Astrocyte of the hippocampus (primary cell): Measurements from ENCODE around the gene RFFL.
"Not testable (repeated sequence)": the region's sequence is repeated elsewhere in the genome, so short reads cannot be mapped to it uniquely, and the experiment has no call there.

Experiments used
- DNase-seq: peaks from one replicate; pipeline ENCODE4 v3.0.0; 2011; ENCODE audit warnings: low read depth, low spot score

RFFL gene

DNA sequence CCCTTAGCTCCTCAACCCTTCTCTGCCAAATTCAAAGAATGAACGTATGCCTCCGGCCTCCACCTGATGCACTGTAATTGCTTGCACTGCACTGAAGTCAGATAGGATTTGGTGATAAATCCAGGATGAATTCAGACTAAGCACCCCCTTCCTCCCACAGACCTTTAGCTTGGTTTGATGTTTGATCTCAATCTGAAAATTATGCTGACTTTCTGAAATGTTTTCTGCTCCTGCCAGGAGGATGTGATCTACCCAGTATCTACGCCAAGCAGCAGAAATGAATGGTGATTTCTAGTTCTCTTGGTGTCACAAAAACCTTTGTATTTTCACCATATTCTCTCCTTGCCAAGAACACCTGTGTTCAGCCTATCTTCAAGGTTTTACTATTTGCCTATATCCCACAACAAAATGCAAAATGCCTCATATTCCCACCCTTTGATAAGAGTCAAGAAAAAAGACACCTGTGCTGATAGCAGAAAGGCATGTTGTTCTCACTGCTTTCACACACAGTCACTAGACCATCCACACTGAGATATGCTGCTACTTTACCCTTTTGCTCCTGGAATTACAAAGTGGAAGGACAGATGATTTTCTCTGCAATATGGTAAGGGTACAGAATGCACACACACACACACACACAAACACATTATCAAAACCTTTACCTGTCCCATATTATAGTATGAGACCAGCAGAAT, 14.7 kb downstream of the RFFL start:
- DNase-seq = no peak

DNA sequence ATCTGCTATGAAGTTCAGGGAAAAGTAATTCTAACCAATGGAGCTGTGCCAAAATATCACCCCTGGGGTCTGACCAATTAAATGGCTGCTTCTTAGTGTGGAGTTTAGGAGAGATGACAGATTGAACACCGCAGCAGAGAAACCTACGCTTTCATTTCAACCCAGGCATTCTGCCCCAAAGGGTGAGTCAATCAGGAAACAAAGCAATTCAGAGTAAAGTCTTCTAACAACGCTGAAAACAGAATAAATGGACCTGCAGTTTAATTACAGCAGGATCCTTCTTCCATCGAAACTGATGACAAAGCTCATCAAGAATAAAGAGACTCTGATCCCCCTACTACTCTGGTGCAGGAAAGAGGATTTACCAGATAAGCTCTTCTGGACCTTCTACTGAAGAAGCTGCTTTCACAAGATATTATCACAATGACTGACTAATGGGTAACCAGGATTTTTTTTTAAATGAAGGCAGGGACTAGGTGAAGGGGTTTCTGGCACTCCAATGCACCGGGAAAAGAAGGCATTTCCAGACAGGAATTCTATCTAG, 16.7 kb downstream of the RFFL start:
- DNase-seq = peak; percentile 89

DNA sequence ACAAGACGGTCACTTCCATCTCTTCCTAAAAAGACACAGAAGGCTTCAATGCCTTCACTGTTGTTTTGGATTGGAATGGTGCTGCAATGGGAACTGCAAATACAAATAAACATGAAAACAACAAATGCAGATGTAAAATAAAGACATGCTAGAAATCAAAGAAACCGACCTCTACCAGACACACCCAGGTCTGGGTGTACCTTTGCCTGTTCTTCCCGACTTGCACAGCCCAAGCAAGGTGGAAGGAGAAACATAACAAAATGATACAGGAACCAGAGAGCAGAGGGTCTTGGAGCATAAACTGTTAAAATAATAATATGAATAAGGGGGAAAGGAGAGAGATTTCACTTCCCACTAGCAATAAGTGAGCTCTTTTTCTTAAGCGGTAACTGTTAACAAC, 17.3 kb downstream of the RFFL start:
- no peak for DNase-seq

DNA sequence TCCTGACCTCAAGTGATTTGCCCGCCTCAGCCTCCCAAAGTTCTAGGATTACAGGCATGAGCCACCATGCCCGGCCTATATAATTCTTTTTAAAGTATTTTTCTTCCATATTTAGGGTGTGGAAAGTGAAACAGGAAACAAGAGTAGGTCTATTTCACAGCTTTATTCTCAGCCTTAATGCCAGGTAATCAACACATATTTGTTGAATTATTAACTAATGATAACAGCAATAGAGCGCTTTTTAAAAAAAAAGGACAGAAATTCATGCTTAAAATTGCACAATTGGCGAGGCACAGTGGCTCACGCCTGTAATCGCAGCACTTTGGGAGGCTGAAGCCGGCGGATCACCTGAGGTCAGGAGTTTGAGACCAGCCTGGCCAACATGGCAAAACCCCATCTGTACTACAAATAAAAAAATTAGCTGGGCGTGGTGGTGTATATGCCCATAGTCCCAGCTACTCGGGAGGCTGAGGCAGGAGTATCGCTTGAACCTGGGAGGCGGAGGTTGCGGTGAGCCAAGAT, 18.0 kb downstream of the RFFL start:
- DNase-seq = not testable (repeated sequence)

DNA sequence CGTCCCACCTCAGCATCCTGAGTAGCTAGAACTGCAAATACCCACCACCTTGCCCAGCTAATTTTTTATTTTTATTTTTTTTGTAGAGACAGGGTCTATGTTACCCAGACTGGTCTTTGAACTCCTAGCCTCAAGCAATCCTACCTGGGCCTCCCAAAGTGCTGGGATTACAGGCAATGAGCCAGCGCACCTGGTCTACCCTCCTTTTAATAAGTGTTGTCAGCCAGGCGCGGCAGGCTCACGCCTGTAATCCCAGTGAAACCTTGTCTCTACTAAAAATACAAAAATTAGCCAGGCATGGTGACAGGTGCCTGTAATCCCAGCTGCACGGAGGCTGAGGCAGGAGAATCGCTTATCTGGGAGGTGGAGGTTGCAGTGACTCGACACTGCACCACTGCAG, 19.3 kb downstream of the RFFL start:
- no peak for DNase-seq

DNA sequence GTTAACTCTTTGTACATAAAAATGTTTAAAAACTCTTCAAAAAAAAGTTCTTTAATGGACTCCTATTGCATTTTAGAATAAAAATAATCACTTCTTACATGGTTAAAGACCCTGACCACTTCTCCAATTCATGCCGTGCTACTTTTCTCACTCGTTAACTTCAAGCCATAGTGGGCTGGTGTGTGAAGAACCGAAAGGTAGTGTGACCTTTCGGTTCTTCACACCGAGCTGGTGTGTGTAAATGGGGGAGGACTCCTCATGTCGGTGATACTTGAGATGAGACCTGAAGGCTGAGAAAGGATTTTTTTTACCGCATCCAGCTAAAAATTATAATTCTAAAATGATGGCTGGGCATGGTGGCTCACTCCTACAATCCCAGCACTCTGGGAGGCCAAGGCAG, 22.1 kb downstream of the RFFL start:
- no peak for DNase-seq

DNA sequence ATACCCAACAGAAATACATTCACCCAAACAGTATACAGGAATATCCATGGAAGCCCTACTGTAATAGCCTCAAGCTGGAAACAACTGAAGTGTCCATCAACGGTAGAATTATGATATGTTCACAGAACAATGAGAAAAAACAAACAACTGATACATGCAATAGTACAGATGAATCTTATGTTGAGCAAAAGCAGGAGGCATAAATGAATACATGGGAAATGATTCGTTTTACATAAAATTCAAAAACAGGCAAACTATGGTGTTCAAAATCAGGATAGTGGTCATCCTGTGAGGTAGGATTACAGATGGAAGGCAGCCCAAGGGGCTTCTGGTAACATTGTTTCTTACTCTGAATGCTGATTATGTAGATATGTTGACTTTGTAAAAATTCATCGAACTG, 25.1 kb downstream of the RFFL start:
- DNase-seq = no peak

DNA sequence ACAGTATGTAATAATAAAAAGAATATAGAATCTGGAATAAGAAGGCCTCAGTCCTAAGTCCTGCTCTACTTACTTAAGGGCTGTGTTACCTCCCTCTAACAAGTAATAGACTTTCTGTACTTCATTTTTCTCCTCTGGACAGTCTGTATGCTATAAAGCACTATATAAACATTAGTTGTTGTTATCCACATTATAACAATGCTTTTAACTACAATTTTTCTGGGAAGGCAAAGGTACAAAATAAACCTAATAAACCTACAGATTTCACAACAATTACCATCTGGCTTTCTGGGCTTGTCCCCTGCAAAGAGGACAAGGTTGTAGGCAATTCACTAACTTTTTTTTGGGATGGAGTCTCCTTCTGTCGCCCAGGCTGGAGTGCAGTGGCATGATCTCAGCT, 32.7 kb downstream of the RFFL start:
- DNase-seq = no peak

DNA sequence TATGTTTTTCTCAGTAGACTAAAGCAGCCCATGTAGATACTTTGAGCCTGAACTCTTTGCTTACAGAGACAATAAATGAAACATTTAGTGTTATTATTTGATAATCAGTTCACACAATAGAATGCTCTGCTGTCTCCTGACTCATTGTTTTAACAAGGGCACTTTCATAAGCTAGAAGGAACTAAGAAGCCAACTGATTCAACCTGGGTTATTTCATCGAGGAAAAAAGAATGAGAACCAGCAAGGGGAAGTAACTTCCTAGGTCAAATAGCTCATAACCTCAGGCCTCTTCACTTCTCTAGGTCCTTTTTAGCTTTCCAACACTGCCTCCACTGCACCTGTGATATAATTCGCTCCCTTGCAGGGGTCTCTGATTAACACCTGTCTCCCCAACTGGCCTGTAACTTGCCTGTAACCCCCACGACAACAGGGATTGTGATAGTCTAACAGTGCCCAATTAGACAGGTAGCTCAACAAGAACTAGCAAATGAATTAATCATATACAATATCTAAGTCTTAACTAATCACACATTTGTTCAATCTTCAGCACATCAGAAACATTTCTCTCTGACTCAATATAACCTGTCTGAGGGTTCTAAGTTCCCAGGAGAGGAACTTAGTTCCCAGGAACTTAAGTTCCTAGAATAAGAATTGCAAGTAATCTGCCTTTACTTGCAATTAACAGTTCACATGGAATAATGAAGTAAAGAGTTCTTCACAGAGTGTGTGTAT, 34.8 kb downstream of the RFFL start:
- DNase-seq = no peak

DNA sequence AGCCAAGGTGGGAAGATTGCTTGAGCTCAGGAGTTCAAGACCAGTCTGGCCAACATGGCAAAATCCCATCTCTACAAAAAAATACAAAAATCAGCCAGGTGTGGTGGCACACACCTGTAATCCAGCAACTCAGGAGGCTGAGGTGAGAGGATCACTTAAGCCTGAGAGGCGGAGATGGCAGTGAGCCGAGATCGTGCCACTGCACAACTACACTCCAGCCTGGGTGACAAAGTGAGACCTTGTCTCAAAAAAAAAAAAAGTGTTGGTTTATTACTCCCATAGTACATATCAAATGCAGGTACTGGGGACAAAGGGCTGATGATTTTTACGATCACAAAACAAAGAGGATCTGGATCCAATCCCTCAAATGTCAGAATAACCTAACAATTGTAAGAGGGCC, 35.4 kb downstream of the RFFL start:
- DNase-seq = not testable (repeated sequence)

DNA sequence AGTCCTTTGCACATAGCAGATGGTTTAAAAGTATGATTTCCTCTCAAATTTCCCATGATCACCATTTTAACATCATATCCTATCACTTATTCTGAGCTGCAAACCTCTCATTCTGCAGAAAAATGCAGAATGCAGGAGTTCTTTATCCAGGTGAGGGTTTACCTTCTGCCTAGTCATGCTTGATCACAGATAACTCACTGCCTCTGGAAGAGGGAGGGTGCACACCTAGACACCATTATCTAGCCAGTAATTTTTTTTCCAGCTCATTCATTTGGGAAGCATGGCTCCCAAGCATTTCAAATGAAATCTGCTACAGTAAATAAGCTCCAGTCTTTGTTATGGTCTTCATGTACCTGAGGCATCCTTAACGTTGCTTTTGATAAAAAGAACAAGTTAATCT, 38.0 kb downstream of the RFFL start:
- no peak for DNase-seq

DNA sequence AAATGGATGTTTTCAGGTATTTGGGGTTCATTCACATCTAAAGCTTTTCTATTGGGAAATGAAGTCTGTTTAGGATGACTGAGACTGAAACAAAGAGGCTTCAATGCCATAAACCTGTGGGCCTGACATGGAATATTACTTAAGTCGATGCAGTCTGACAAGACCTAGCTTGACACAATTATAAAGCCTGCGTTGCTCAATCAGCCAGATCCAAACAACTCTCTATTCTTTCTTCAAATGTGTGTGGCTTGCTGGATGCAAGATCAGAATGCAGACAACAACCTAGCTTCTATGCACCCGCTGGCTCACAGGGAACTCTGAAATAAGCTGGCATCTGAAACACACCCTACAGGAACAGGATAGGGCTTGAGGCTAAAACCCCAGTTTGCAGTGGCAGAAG, 40.0 kb downstream of the RFFL start:
- DNase-seq = no peak

DNA sequence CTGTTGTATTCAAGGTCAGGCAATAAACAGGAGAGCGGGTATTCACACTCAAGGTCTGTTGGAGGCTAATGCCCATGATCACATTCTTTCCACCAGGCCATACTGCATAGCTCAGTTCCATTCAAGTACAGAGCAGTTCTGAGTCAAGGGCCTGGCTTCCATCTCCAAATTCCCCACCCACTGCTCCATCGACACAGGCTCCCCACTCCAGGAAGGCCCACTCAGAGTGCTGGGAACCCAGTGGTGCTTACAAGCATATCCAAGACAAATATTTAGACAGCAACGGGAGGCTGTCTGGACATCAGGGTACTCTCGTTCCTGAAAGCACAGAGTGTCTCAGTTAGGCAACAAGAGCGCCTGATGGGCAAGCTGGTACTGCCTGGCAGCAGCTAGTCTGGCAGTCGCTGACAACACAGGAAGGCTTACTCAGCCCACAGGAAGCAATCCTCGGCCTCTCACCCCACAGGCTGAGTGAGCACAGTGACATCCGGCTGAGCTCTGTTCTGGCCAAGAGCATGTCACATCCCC, 40.9 kb downstream of the RFFL start:
- peak; percentile 96 for DNase-seq

DNA sequence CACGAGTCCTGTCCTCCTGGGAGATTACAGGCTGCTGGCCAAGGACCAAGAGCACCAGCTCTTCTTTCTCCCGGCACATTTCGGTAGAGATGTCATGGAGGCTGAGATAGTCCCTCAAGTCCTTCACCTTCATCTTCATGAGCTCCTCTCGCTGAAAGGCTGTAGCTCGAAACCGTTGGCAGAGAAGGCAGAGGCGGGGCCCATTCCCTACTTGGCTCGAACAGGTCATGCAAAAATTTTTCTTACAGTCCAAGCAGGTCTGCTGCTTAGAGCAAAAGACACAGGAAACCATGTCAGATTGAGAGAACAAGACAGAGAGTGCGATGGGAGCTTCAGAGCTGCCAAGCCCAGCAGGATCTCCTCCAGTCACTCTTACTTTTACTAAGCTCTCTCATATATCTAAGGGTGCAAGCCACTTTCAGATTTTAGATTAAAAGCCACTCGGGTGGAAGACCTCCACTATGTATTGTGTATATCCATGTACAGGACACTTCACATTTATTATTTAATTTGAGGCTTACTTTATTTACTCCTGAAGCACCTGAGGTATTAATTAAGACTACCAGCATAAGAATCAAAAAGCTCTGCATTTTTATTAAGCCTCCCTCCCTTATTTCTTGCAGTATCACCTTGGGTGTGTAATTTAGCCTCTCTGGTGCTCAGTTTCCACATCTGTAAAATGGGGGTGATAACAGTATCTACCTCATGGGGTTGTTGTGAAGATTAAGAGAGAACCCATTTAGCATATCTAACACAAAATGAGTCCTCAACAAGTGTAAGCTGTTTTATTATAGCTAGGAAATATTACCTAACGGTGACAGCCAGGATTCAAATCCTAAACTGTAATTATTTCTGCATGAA, 41.8 kb downstream of the RFFL start:
- no peak for DNase-seq

DNA sequence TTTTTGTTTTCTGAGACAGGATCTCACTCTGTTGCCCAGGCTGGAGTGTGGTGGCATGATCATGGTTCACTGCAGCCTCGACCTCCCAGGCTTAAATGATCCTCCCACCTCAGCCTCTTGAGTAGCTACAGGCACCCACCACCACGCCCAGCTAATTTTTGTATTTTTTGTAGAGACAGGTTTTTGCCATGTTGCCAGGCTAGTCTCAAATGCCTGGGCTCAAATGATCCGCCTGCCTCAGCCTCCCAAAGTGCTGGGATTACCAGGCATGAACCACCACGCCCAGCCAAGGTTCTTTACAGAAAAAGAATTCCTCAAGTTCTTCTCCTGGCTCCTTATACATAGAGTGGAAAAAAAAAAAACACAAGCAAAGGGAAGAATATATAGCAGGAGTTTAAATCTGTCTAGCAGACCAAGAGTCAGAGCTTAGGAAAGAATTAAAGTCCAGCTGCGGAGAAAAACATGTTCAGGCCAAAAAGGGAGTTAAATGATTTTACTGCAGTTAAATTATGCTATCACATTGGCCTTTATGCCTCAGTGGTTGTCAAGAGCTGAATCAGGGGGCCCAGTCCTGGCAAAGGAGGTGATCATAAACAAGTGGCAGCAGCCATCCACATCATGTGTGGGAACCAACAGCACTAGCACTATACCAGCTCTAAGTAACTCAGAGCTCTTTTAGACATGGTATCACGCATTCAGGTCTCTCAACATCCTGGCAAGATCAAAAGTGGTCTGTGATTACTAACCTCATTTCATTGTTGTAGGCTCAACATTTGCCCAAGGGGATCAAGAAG, 43.9 kb downstream of the RFFL start:
- DNase-seq = no peak

DNA sequence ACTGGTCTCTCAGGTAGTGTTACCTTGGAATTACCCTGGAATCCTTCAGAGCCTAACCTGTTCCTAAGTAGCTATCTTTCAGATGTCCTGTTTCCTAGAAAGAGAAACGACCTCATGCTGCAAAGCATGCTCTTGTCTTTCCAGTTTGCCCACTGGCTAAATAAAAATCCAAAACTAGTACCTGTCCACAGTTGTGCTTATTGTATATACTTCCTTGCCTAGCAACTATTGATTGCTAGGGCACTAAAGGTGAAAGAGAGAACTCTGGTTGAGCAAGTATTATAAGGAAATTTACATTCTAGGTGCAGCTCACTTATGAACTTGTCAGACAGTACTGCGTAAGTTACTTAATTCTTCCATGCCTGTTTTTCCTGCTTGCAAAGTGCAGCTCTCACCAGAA, 44.7 kb downstream of the RFFL start:
- no peak for DNase-seq

DNA sequence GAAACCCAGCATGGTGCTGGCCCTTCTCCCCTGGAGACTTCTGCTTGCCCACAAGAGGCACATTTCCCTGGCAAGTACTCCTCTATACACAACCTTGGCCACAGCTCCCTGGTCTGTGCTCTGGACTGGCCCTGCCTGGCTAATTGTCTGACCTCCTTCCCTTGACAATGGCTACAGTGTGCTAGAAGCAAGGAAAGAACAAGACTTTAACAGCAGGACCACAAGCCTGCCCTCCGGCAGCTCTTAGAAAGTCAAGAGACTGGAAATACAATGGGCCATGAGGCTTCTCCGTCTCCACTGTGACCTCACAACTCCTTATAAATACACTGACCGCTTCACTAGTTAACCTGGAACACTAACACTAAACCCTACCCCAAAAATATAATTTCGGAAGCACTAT, 46.5 kb downstream of the RFFL start:
- no peak for DNase-seq

DNA sequence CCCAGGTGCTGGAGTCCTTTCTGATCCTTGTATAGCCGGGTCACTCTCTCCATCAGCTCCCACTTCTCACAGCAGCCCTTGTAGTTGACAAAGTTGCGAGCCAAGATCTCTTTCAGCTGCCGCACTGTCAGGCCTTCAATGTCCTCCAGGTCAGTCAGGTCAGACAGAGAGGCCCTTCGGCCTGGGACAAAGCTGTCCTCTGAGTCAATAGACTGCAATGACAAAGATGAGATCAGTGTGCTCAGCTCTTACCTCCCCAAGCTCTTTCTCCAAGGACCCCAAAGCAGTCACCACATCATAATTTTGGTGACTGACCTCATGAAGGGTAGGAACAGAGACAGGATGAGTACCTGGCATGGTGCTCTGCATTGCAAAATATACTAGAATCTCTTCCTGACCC, 47.1 kb downstream of the RFFL start:
- no peak for DNase-seq

DNA sequence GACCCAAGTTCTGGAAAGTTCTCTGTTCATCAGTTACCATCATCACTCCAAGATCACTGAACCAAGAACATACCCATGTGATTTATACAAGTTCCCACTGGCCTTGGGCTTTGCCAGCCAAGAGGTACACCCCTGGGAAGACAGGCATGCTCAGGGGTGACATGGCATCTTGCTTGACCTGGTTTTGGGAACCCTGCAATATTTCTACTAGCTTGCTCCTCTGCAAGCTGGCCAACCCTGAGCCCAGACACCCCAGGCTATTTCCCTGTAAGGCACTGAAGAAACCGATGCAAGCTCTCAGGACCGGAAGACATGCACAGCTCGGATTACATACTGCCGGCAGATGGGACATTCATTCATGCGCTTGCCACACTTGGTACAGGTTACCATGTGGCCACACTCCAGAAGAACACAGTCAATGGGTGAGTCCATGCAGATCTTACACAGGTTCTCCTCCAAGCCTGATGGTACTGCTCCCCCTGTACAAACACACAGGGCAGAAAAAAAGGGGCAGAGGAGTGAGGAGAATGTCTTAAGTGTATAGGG, 51.8 kb downstream of the RFFL start:
- DNase-seq = no peak

DNA sequence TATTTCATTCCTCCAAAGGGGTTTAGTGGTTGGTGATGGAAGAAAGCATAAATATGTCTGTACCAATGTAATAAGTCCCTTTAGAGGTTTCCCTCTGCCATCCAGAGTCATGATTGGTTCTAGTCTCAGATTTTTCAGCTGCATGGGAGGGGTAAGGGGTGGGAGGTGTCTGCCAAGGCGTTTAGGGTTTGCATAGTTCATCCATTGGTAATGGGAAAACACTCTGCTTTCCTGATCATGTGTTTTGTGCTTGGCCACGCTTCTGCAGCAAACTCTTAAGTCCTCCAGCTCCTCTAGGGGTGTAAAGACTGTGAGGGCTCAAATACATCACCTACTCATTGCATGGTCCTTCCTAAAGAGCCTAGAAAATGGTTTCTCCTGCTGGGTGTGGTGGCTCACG, 53.4 kb downstream of the RFFL start:
- DNase-seq = no peak

DNA sequence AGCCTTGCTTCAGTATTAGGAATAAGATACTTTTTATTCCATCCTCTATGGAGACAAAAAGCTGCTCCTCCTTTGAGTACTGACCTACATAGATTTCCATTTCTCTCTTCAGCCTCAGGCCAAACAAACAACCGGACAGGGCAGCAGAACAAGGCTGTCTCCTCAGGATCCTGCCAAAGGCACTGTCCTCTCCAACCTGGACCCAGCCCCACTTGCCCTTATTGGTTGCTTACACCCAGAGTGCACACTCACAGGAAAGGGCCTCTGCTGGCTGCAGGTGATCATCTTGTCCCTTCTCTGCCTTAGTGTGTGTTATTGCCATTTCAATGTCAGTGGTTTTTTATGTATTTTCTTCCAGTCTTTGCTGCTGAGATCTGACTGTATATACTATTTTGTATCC, 56.5 kb downstream of the RFFL start:
- no peak for DNase-seq
